NCI-H1694 (cell line): ENCODE measurements around the gene HSPA9.

Source experiments
- DNase-seq: peaks from one replicate; lab custom pipeline; 2025; lab: John Stamatoyannopoulos, UW

HSPA9 gene

GRCh38 chr5:138575194-138576015 lies at the start of gene HSPA9:
Gene HSPA9, minus strand, starts transcription at chr5:138575401. Its CDS starts 83 bp downstream, at chr5:138575318.
- DNase-seq = peak; percentile 95

- DNase-seq = no peak
Measured at GRCh38 chr5:138623053-138623452, 47.9 kb upstream of the HSPA9 start.

- DNase-seq = no peak
Measured at GRCh38 chr5:138622051-138622450, 46.9 kb upstream of the HSPA9 start.

- no peak for DNase-seq
Measured at GRCh38 chr5:138620663-138621224, 45.5 kb upstream of the HSPA9 start.

GRCh38 chr5:138616508-138616907 lies 41.3 kb upstream of the HSPA9 start:
- DNase-seq = no peak

- no peak for DNase-seq
Measured at GRCh38 chr5:138615461-138615860, 40.3 kb upstream of the HSPA9 start.

- no peak for DNase-seq
Measured at GRCh38 chr5:138611678-138612218, 36.5 kb upstream of the HSPA9 start.

- peak; percentile 47 for DNase-seq
Measured at GRCh38 chr5:138610918-138611677, 35.9 kb upstream of the HSPA9 start.

GRCh38 chr5:138610415-138610917 lies 35.3 kb upstream of the HSPA9 start:
- no peak for DNase-seq

- no peak for DNase-seq
Measured at GRCh38 chr5:138606378-138607064, 31.3 kb upstream of the HSPA9 start.

- DNase-seq = no peak
Measured at GRCh38 chr5:138605254-138605972, 30.2 kb upstream of the HSPA9 start.

GRCh38 chr5:138604176-138604785 lies 29.1 kb upstream of the HSPA9 start:
- DNase-seq = no peak

- no peak for DNase-seq
Measured at GRCh38 chr5:138603249-138603920, 28.2 kb upstream of the HSPA9 start.

- DNase-seq = no peak
Measured at GRCh38 chr5:138602371-138603000, 27.3 kb upstream of the HSPA9 start.

GRCh38 chr5:138601444-138601843 lies 26.2 kb upstream of the HSPA9 start:
- DNase-seq = no peak

GRCh38 chr5:138600446-138600845 lies 25.2 kb upstream of the HSPA9 start:
- DNase-seq = no peak

GRCh38 chr5:138597661-138598400 lies 22.6 kb upstream of the HSPA9 start:
- no peak for DNase-seq

GRCh38 chr5:138596105-138596881 lies 21.1 kb upstream of the HSPA9 start:
- DNase-seq = no peak
